A673 (cell line): ENCODE measurements around the gene CDK8. TPM values are rescaled to one million over a fixed set of nuclear protein-coding genes. Genes with fewer than 3 reads are reported as not detected.

Source experiments
- BruUV-seq: library from RNA; stranded (reverse); fragments of 400-500 nt; replicated peaks from 2 replicates; lab custom pipeline; 2021; lab: Mats Ljungman, UMichigan
- CTCF ChIA-PET: fragments of 300-600 bp; sonication (Branson Sonifier 250); formaldehyde crosslinking; loops from one replicate; lab custom pipeline; 2022; ENCODE audit warnings: antibody characterized with exemption; lab: Charles Lee
- POLR2A ChIA-PET: fragments of 300-600 bp; sonication (Branson Sonifier 250); formaldehyde crosslinking; loops from one replicate; lab custom pipeline; 2022; ENCODE audit warnings: antibody characterized with exemption; ENCODE audit not compliant: low non-redundant PET; lab: Charles Lee
- DNase-seq: peaks from one replicate; pipeline ENCODE4 v3.0.0-alpha.2; 2015; ENCODE audit warnings: low spot score
- H3K27ac ChIP-seq: fragments of 200-600 bp; sonication (generic); 2 replicates; pipeline ENCODE4 v1.5.1; 2016; ENCODE audit warnings: mixed run types, low read depth, mild to moderate bottlenecking, mixed read lengths, antibody characterized with exemption, low read length; ENCODE audit not compliant: poor library complexity, severe bottlenecking
- H3K27me3 ChIP-seq: fragments of 200-600 bp; sonication (generic); replicated peaks from 2 replicates; pipeline ENCODE4 v1.6.1; 2017; ENCODE audit warnings: mixed run types, low read depth, mild to moderate bottlenecking, mixed read lengths, antibody characterized with exemption, low read length; ENCODE audit not compliant: insufficient read depth, poor library complexity
- H3K36me3 ChIP-seq: fragments of 200-600 bp; sonication (generic); 2 replicates; pipeline ENCODE4 v1.6.1; 2016; ENCODE audit warnings: mixed run types, mild to moderate bottlenecking, mixed read lengths, antibody characterized with exemption, low read length; ENCODE audit not compliant: insufficient read depth, poor library complexity, severe bottlenecking
- H3K4me1 ChIP-seq: fragments of 200-600 bp; sonication (generic); 2 replicates; pipeline ENCODE4 v1.6.1; 2017; ENCODE audit warnings: mixed run types, mild to moderate bottlenecking, mixed read lengths, antibody characterized with exemption, low read length; ENCODE audit not compliant: insufficient read depth, poor library complexity, severe bottlenecking
- H3K4me3 ChIP-seq: fragments of 200-600 bp; sonication (generic); 2 replicates; pipeline ENCODE4 v1.5.1; 2016; ENCODE audit warnings: low read depth, mixed run types, mild to moderate bottlenecking, mixed read lengths, low read length; ENCODE audit not compliant: poor library complexity, severe bottlenecking
- H3K9me3 ChIP-seq: fragments of 200-600 bp; sonication (generic); 2 replicates; pipeline ENCODE4 v1.6.1; 2016; ENCODE audit warnings: mixed run types, low read depth, mild to moderate bottlenecking, mixed read lengths, antibody characterized with exemption, low read length; ENCODE audit not compliant: poor library complexity, severe bottlenecking
- CTCF ChIP-seq: fragments of 300-800, 200-600 bp; sonication (generic); conservative IDR thresholded peaks from 2 replicates; pipeline ENCODE4 v1.5.1; 2017; ENCODE audit warnings: low read depth, mild to moderate bottlenecking, antibody characterized with exemption, low read length, moderate library complexity, mixed read lengths
- EZH2 ChIP-seq: fragments of 200-600 bp; sonication (generic); IDR thresholded peaks from 2 replicates; pipeline ENCODE4 v1.6.1; 2017; ENCODE audit warnings: borderline replicate concordance, low read depth, mild to moderate bottlenecking, mixed read lengths, antibody characterized with exemption, low read length; ENCODE audit not compliant: poor library complexity, severe bottlenecking
- intact Hi-C: fragments of 100-400 bp; cut with micrococcal nuclease; formaldehyde crosslinking; loops from one replicate; pipeline ENCODE4 v1.10.0; 2022; ENCODE audit not compliant: unreplicated experiment
- total RNA-seq: library from RNA; stranded (reverse); gene quantifications from 2 replicates; pipeline ENCODE4 v1.2.3, GENCODE V29; 2021

The CDK8 gene
- total RNA-seq, 1 experiment from 2014 or later = 23.1 TPM

GRCh38 chr13:26299168-26299750 lies 45.3 kb downstream of the CDK8 start:
- no TSS peak for BruUV-seq
- no peak overlapping the region for H3K4me3 ChIP-seq
- ChIA-PET CTCF (no interaction called here), POLR2A (no interaction called here)
- H3K4me1 ChIP-seq = no peaks in the 10 kb centered on the region
- no peaks in the 10 kb centered on the region for H3K27me3 ChIP-seq
- DNase-seq = no peak
- TF ChIP-seq CTCF = no peak
- no peak for TF ChIP-seq EZH2
- no peaks in the 10 kb centered on the region for H3K9me3 ChIP-seq
- no peak overlapping the region for H3K27ac ChIP-seq
- H3K36me3 ChIP-seq = no peaks in the 10 kb centered on the region
- intact Hi-C loops = no loop called here

- H3K9me3 ChIP-seq = no peaks in the 10 kb centered on the region
- intact Hi-C loops = no loop called here
- no peaks in the 10 kb centered on the region for H3K4me1 ChIP-seq
- CTCF ChIA-PET = interaction anchor here (0.6 kb wide), 1 partner anchor 78 kb away, joined by 3 read pairs; no protein-coding TSS in a partner anchor
- H3K27me3 ChIP-seq = no peaks in the 10 kb centered on the region
- DNase-seq = peak; percentile 13
- BruUV-seq = no TSS peak
- POLR2A ChIA-PET = no interaction called here
- no peaks in the 10 kb centered on the region for H3K36me3 ChIP-seq
- H3K27ac ChIP-seq = no peak overlapping the region
- TF ChIP-seq EZH2 (no peak), CTCF (no peak)
- H3K4me3 ChIP-seq = no peak overlapping the region
Observed at GRCh38 chr13:26300140-26300539, 46.2 kb downstream of the CDK8 start.

GRCh38 chr13:26305676-26306075 lies 51.7 kb downstream of the CDK8 start:
- TF ChIP-seq EZH2 (no peak), CTCF (no peak)
- ChIA-PET CTCF (no interaction called here), POLR2A (no interaction called here)
- Histone ChIP-seq H3K27me3 (no peaks in the 10 kb centered on the region), H3K4me3 (no peak overlapping the region), H3K9me3 (no peaks in the 10 kb centered on the region), H3K27ac (no peak overlapping the region), H3K4me1 (no peaks in the 10 kb centered on the region), H3K36me3 (no peaks in the 10 kb centered on the region)
- DNase-seq = no peak
- BruUV-seq = no TSS peak
- intact Hi-C loops = no loop called here
